Activated B cell treated with CpG ODN at 0.5 μM for 24 hours (primary cell): Measurements from ENCODE around the gene TMBIM4. TPM values are rescaled to one million over a fixed set of nuclear protein-coding genes. Genes with fewer than 3 reads are reported as not detected.

Experiments
- ATAC-seq: fragments of 200-7000 bp; cut with Tn5 transposase; one replicate; pipeline ENCODE4 v1.10.0; 2021; ENCODE audit warnings: low read depth, mild to moderate bottlenecking, moderate library complexity
- CTCF ChIA-PET: fragments of 350-600 bp; sonication (Branson Sonifier 250); formaldehyde crosslinking; loops from one replicate; lab custom pipeline; 2021; ENCODE audit warnings: antibody characterized with exemption; lab: Charles Lee
- POLR2A ChIA-PET: fragments of 350-600 bp; sonication (Branson Sonifier 250); formaldehyde crosslinking; loops from one replicate; lab custom pipeline; 2021; ENCODE audit warnings: antibody characterized with exemption; lab: Charles Lee
- DNase-seq: peaks from one replicate; pipeline ENCODE4 v3.0.0; 2022
- H3K27ac Mint-ChIP-seq: one replicate; pipeline ENCODE4 v1.8.0; 2020; ENCODE audit warnings: mixed read lengths
- H3K27me3 Mint-ChIP-seq: one replicate; pipeline ENCODE4 v1.8.0; 2021; ENCODE audit warnings: mixed read lengths
- H3K36me3 Mint-ChIP-seq: one replicate; pipeline ENCODE4 v1.8.0; 2021; ENCODE audit warnings: low read depth, mixed read lengths
- H3K4me1 Mint-ChIP-seq: one replicate; pipeline ENCODE4 v1.8.0; 2021; ENCODE audit warnings: mixed read lengths
- H3K4me3 Mint-ChIP-seq: one replicate; pipeline ENCODE4 v1.8.0; 2020; ENCODE audit warnings: mild to moderate bottlenecking, mixed read lengths
- H3K9me3 Mint-ChIP-seq: one replicate; pipeline ENCODE4 v1.8.0; 2020; ENCODE audit warnings: mixed read lengths
- intact Hi-C: fragments of 100-400 bp; cut with micrococcal nuclease; formaldehyde crosslinking; loops from one replicate; pipeline ENCODE4 v1.15.1; 2024
- total RNA-seq: library from RNA; stranded (reverse); gene quantifications from 2 replicates; pipeline ENCODE4 v1.2.3, GENCODE V29; 2022
- TF ChIP-seq, protein P1 (sequence below): fragments of 200-600 bp; IDR thresholded peaks from one replicate; pipeline ENCODE4 v1.8.0; 2022; ENCODE audit warnings: antibody characterized with exemption, mild to moderate bottlenecking

Gene TMBIM4
- total RNA-seq, 1 donor from 2014 or later = 93.5 TPM

DNA sequence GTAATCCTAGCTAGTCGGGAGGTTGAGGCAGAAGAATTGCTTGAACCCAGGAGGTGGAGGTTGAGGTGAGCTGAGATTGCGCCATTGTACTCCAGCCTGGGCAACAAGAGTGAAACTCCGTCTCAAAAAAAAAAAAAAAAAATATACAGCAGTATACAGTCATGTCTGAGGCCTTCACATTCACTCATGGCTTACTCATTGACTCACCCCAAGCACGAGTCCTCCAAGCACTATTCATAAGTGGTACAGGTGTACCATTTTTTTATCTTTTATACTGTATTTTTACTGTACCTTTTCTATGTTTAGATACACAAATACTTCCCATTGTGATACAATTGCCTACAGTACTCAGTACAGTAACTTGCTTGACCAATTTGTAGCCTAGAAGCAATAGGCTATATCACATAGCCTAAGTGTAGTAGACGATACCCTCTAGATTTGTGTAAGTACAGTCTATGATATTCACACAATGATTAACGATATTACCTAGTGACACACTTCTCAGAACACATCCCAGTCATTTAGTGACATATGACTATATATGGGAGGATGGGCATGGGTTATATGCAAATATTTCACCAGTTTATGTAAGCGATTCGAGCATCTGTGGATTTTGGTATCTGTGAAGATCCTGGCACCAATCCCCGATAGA, 51.4 kb downstream of the TMBIM4 start:
- H3K9me3 Mint-ChIP-seq = no peaks in the 10 kb centered on the region
- H3K27ac Mint-ChIP-seq = no peak overlapping the region
- H3K36me3 Mint-ChIP-seq = peaks cover 32% of the 10 kb centered on the region
- H3K27me3 Mint-ChIP-seq = no peaks in the 10 kb centered on the region
- ATAC-seq = no peak
- no peak for DNase-seq
- ChIA-PET CTCF (interaction anchor here (0.6 to 1.0 kb wide), 2 partner anchors 10 to 34 kb away, joined by 3 to 4 read pairs; no protein-coding TSS in a partner anchor), POLR2A (no interaction called here)
- TF ChIP-seq, protein P1, sequence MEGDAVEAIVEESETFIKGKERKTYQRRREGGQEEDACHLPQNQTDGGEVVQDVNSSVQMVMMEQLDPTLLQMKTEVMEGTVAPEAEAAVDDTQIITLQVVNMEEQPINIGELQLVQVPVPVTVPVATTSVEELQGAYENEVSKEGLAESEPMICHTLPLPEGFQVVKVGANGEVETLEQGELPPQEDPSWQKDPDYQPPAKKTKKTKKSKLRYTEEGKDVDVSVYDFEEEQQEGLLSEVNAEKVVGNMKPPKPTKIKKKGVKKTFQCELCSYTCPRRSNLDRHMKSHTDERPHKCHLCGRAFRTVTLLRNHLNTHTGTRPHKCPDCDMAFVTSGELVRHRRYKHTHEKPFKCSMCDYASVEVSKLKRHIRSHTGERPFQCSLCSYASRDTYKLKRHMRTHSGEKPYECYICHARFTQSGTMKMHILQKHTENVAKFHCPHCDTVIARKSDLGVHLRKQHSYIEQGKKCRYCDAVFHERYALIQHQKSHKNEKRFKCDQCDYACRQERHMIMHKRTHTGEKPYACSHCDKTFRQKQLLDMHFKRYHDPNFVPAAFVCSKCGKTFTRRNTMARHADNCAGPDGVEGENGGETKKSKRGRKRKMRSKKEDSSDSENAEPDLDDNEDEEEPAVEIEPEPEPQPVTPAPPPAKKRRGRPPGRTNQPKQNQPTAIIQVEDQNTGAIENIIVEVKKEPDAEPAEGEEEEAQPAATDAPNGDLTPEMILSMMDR = no peak
- no peak overlapping the region for H3K4me3 Mint-ChIP-seq
- no peaks in the 10 kb centered on the region for H3K4me1 Mint-ChIP-seq
- intact Hi-C loops = no loop called here

GRCh38 chr12:66117242-66117641, 52.6 kb downstream of the TMBIM4 start:
- ChIA-PET POLR2A (no interaction called here), CTCF (interaction anchor here (1.0 kb wide), 1 partner anchor 9 kb away, joined by 3 read pairs; no protein-coding TSS in a partner anchor)
- Mint-ChIP-seq H3K4me1 (no peaks in the 10 kb centered on the region), H3K4me3 (no peak overlapping the region), H3K9me3 (no peaks in the 10 kb centered on the region), H3K27me3 (no peaks in the 10 kb centered on the region), H3K36me3 (peaks cover 21% of the 10 kb centered on the region), H3K27ac (no peak overlapping the region)
- DNase-seq (no peak), ATAC-seq (no peak)
- TF ChIP-seq, protein P1 = no peak
- intact Hi-C loops = no loop called here

GRCh38 chr12:66115071-66115600, 54.7 kb downstream of the TMBIM4 start:
- Mint-ChIP-seq H3K36me3 (peaks cover 10% of the 10 kb centered on the region), H3K4me1 (no peaks in the 10 kb centered on the region), H3K4me3 (no peak overlapping the region), H3K27me3 (no peaks in the 10 kb centered on the region), H3K27ac (no peak overlapping the region), H3K9me3 (no peaks in the 10 kb centered on the region)
- ChIA-PET POLR2A (no interaction called here), CTCF (no interaction called here)
- intact Hi-C loops = no loop called here
- TF ChIP-seq, protein P1 = no peak
- no peak for DNase-seq
- ATAC-seq = no peak

- no peak overlapping the region for H3K27ac Mint-ChIP-seq
- TF ChIP-seq, protein P1 = no peak
- no peaks in the 10 kb centered on the region for H3K9me3 Mint-ChIP-seq
- no peak for DNase-seq
- ATAC-seq = no peak
- intact Hi-C loops = no loop called here
- H3K4me1 Mint-ChIP-seq = no peaks in the 10 kb centered on the region
- ChIA-PET POLR2A (no interaction called here), CTCF (interaction anchor here (1.2 kb wide), 1 partner anchor 10 kb away, joined by 3 read pairs; no protein-coding TSS in a partner anchor)
- H3K4me3 Mint-ChIP-seq = no peak overlapping the region
- H3K36me3 Mint-ChIP-seq = no peaks in the 10 kb centered on the region
- no peaks in the 10 kb centered on the region for H3K27me3 Mint-ChIP-seq
Observed at GRCh38 chr12:66113471-66113870, 56.3 kb downstream of the TMBIM4 start.

DNA sequence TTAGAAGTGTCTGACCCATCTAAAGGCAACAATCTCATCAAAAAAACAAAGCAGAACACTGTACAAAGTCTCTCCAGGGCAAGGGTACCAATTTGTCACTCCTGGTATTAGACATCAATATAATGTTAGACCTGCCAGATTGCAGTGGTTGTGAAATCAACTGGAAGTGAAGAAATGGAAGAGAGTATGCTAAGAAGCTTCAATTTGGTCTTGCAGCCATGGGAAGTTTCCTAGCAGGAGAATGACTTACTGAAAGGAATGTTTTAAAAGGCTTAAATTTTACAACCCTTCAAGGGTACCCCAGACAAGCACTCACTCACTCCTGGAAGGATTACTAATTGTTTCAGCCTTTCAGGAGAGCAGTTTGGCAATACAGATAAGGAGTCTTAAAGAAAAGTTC, 58.2 kb downstream of the TMBIM4 start:
- peaks cover 3% of the 10 kb centered on the region for H3K4me1 Mint-ChIP-seq
- intact Hi-C loops = no loop called here

More for the DNA sequence above, 58.2 kb downstream of the TMBIM4 start:
- Mint-ChIP-seq H3K4me3 (no peak overlapping the region), H3K27me3 (peaks cover 4% of the 10 kb centered on the region), H3K36me3 (no peaks in the 10 kb centered on the region), H3K27ac (no peak overlapping the region), H3K9me3 (no peaks in the 10 kb centered on the region)
- no peak for DNase-seq
- TF ChIP-seq, protein P1 = no peak
- no peak for ATAC-seq
- POLR2A ChIA-PET = no interaction called here
- CTCF ChIA-PET = no interaction called here
